DND-41 (cell line): ENCODE measurements around the gene NFKB2.

Source experiments
- CTCF ChIP-seq: IDR thresholded peaks from 2 replicates; pipeline ENCODE4 v1.5.1; 2012; ENCODE audit warnings: borderline replicate concordance, low read length, moderate library complexity, mild to moderate bottlenecking; ENCODE audit not compliant: poor library complexity, severe bottlenecking; ENCODE audit errors: extremely low read depth
- EZH2 ChIP-seq: IDR thresholded peaks from 3 replicates; pipeline ENCODE4 v1.6.1; 2012; ENCODE audit warnings: borderline replicate concordance, low read depth, mild to moderate bottlenecking, moderate library complexity, low read length, inconsistent platforms; ENCODE audit not compliant: severe bottlenecking

- TF ChIP-seq CTCF (no peak), EZH2 (no peak)
Observed at GRCh38 chr10:102449321-102450123, 54.0 kb downstream of the NFKB2 start.
